Tibial nerve (tissue), 4 donors: ENCODE measurements around the gene SPATA2. TPM values are rescaled to one million over a fixed set of nuclear protein-coding genes. Genes with fewer than 3 reads are reported as not detected.
"Not testable (repeated sequence)": the region's sequence is repeated elsewhere in the genome, so short reads cannot be mapped to it uniquely, and the experiment has no call there.

Experiments
- DNase-seq, 2 donors: peaks; one replicate each; pipeline ENCODE4 v3.0.0-alpha.2; 2019; ENCODE audit warnings: low spot score in 2 of 2
- H3K27ac ChIP-seq, 4 donors: fragments of 200-600 bp; sonication (generic) in 3 of 4; one replicate each; pipeline ENCODE4 v1.5.1; 2017 to 2019; ENCODE audit warnings: mild to moderate bottlenecking in 1 of 4
- H3K27me3 ChIP-seq, 2 donors: fragments of 200-600 bp; sonication (generic) in 1 of 2; one replicate each; pipeline versions ENCODE4 v1.5.1 to v1.6.0; 2017 to 2019
- H3K36me3 ChIP-seq, 3 donors: fragments of 200-600 bp; sonication (generic); one replicate each; pipeline ENCODE4 v1.5.1; 2018 to 2019
- H3K4me1 ChIP-seq, 4 donors: fragments of 200-600 bp; sonication (generic) in 3 of 4; one replicate each; pipeline ENCODE4 v1.5.1; 2017 to 2019
- H3K4me3 ChIP-seq, 4 donors: fragments of 200-600 bp; sonication (generic) in 3 of 4; one replicate each; pipeline ENCODE4 v1.5.1; 2017 to 2019; ENCODE audit warnings: mild to moderate bottlenecking in 1 of 4, moderate library complexity in 1 of 4
- H3K9me3 ChIP-seq, 4 donors: fragments of 200-600 bp; sonication (generic) in 3 of 4; one replicate each; pipeline ENCODE4 v1.5.1; 2017 to 2019
- CTCF ChIP-seq, 5 experiments: fragments of 200-600 bp in 3 of 5; fragments of 450-650 bp in 2 of 5; sonication (generic) in 3 of 5; IDR thresholded peaks; one replicate each; pipeline ENCODE4 v1.5.1; 2016 to 2019; ENCODE audit warnings: antibody characterized with exemption in 5 of 5, mild to moderate bottlenecking in 3 of 5, moderate library complexity in 2 of 5
- EP300 ChIP-seq, 2 donors: sonication (generic); formaldehyde crosslinking; IDR thresholded peaks; one replicate each; pipeline ENCODE4 v1.6.1; 2017; ENCODE audit warnings: antibody characterized with exemption in 2 of 2, mild to moderate bottlenecking in 1 of 2
- POLR2A ChIP-seq, 2 donors: fragments of 450-650 bp; IDR thresholded peaks; one replicate each; pipeline ENCODE4 v1.6.1; 2017; ENCODE audit warnings: antibody characterized with exemption in 2 of 2, mild to moderate bottlenecking in 2 of 2, moderate library complexity in 2 of 2
- WGBS, 2 donors: methylation state at CpG; one replicate each; pipeline ENCODE4 v1.1.5; 2018; 5-methylcytosine and 5-hydroxymethylcytosine counted together
- total RNA-seq, 4 donors: library from RNA; depleted of rRNA; stranded (reverse); fragments of >200 nt; gene quantifications; one replicate each; pipeline ENCODE4 v1.1.0, GENCODE V29; 2016

The SPATA2 gene
- total RNA-seq, 4 donors from 2014 or later, result 4.4 to 7.2 (median 6.3) TPM

- 83 to 93% methylated on average over 5 of the region's 5 CpGs for whole genome bisulfite sequencing, 2 donors
- Histone ChIP-seq H3K27ac (no peak overlapping the region), H3K4me3 (no peak overlapping the region), H3K9me3 (no peaks in the 10 kb centered on the region), H3K36me3 (peaks cover 0 to 53% (median 0%) of the 10 kb centered on the region in 3 donors), H3K27me3 (no peaks in the 10 kb centered on the region), H3K4me1 (no peaks in the 10 kb centered on the region)
- TF ChIP-seq EP300 (IDR thresholded peaks at IDR 0.05) (no peak), CTCF (IDR thresholded peaks at IDR 0.05) (no peak), POLR2A (IDR thresholded peaks at IDR 0.05) (no peak)
- DNase-seq, result no peak
These were observed 13.7 kb downstream of the SPATA2 start for GRCh38 chr20:49901588-49901987.

- no peak for TF ChIP-seq CTCF (IDR thresholded peaks at IDR 0.05)
- no peak for TF ChIP-seq EP300 (IDR thresholded peaks at IDR 0.05)
- TF ChIP-seq POLR2A (IDR thresholded peaks at IDR 0.05), result no peak
- H3K9me3 ChIP-seq, result no peaks in the 10 kb centered on the region
- H3K27me3 ChIP-seq, result no peaks in the 10 kb centered on the region
- no peak overlapping the region for H3K4me3 ChIP-seq
- H3K36me3 ChIP-seq, result peaks cover 0 to 35% (median 0%) of the 10 kb centered on the region in 3 donors
- no peak for DNase-seq
- WGBS, 2 donors, result 61 to 70% methylated on average over 10 of the region's 10 CpGs
- no peaks in the 10 kb centered on the region for H3K4me1 ChIP-seq
- no peak overlapping the region for H3K27ac ChIP-seq
These were observed 15.6 kb downstream of the SPATA2 start for GRCh38 chr20:49899541-49900383.

GRCh38 chr20:49896204-49896603, 19.1 kb downstream of the SPATA2 start:
- DNase-seq, result no peak
- Histone ChIP-seq H3K27me3 (no peaks in the 10 kb centered on the region), H3K36me3 (peaks cover 0 to 3% (median 0%) of the 10 kb centered on the region in 3 donors), H3K9me3 (no peaks in the 10 kb centered on the region), H3K4me3 (no peak overlapping the region), H3K27ac (no peak overlapping the region), H3K4me1 (peaks cover 0 to 26% (median 4%) of the 10 kb centered on the region in 4 donors)
- 70 to 87% methylated on average over 6 of the region's 6 CpGs for WGBS, 2 donors
- peak in 1 of 2 donors; percentile 59 for TF ChIP-seq EP300 (IDR thresholded peaks at IDR 0.05)
- no peak for TF ChIP-seq CTCF (IDR thresholded peaks at IDR 0.05)

GRCh38 chr20:49895474-49896093, 19.7 kb downstream of the SPATA2 start:
- not testable (repeated sequence) for H3K4me3 ChIP-seq, H3K36me3 ChIP-seq, H3K9me3 ChIP-seq, H3K27me3 ChIP-seq, DNase-seq, H3K27ac ChIP-seq
- H3K4me1 ChIP-seq, result peaks cover 0 to 33% (median 7%) of the 10 kb centered on the region in 4 donors
- WGBS, 2 donors, result 90% methylated on average over 7 of the region's 7 CpGs

- no peak for DNase-seq
- H3K27ac ChIP-seq, result no peak overlapping the region
- peaks cover 0 to 4% (median 0%) of the 10 kb centered on the region in 3 donors for H3K36me3 ChIP-seq
- WGBS, 2 donors, result 75 to 81% methylated on average over 6 of the region's 6 CpGs
- H3K27me3 ChIP-seq, result no peaks in the 10 kb centered on the region
- peaks cover 0 to 48% (median 14%) of the 10 kb centered on the region in 4 donors for H3K4me1 ChIP-seq
- H3K4me3 ChIP-seq, result no peak overlapping the region
- TF ChIP-seq POLR2A (IDR thresholded peaks at IDR 0.05), result no peak
- TF ChIP-seq CTCF (IDR thresholded peaks at IDR 0.05), result no peak
- no peak for TF ChIP-seq EP300 (IDR thresholded peaks at IDR 0.05)
- H3K9me3 ChIP-seq, result no peaks in the 10 kb centered on the region
These were observed 21.3 kb downstream of the SPATA2 start for GRCh38 chr20:49894073-49894470.
